GM21529 (cell line): Measurements from ENCODE around the gene CABCOCO1.

Experiments used
- ATAC-seq: cut with Tn5 transposase; IDR thresholded peaks from one replicate; pipeline ENCODE4 v1.9.1; 2021; ENCODE audit not compliant: unreplicated experiment

Gene CABCOCO1

GRCh38 chr10:61662794-61663259 is at the start of gene CABCOCO1:
TSS of gene CABCOCO1 (plus strand) at chr10:61662929. CDS start at chr10:61662973, 44 bp downstream.
- no peak for ATAC-seq

GRCh38 chr10:61613665-61614064 is 49.1 kb upstream of the CABCOCO1 start:
- no peak for ATAC-seq

GRCh38 chr10:61616611-61617010 is 46.1 kb upstream of the CABCOCO1 start:
- no peak for ATAC-seq

GRCh38 chr10:61617180-61617579 is 45.5 kb upstream of the CABCOCO1 start:
- no peak for ATAC-seq

GRCh38 chr10:61617586-61617985 is 45.1 kb upstream of the CABCOCO1 start:
- no peak for ATAC-seq

GRCh38 chr10:61618388-61618961 is 44.3 kb upstream of the CABCOCO1 start:
- ATAC-seq: no peak

GRCh38 chr10:61620506-61620905 is 42.2 kb upstream of the CABCOCO1 start:
- ATAC-seq: no peak

GRCh38 chr10:61621605-61622051 is 41.1 kb upstream of the CABCOCO1 start:
- ATAC-seq: no peak

GRCh38 chr10:61623161-61623560 is 39.6 kb upstream of the CABCOCO1 start:
- ATAC-seq: no peak

GRCh38 chr10:61626209-61626608 is 36.5 kb upstream of the CABCOCO1 start:
- ATAC-seq: no peak

- ATAC-seq: no peak
These were observed 35.5 kb upstream of the CABCOCO1 start for GRCh38 chr10:61627266-61627665.

- ATAC-seq: no peak
These were observed 34.4 kb upstream of the CABCOCO1 start for GRCh38 chr10:61628151-61628874.

GRCh38 chr10:61628875-61629513 is 33.7 kb upstream of the CABCOCO1 start:
- no peak for ATAC-seq

- ATAC-seq: no peak
These were observed 33.2 kb upstream of the CABCOCO1 start for GRCh38 chr10:61629576-61629975.

- no peak for ATAC-seq
These were observed 30.6 kb upstream of the CABCOCO1 start for GRCh38 chr10:61632057-61632670.

GRCh38 chr10:61633665-61634064 is 29.1 kb upstream of the CABCOCO1 start:
- ATAC-seq: no peak

- no peak for ATAC-seq
These were observed 28.0 kb upstream of the CABCOCO1 start for GRCh38 chr10:61634746-61635145.

- no peak for ATAC-seq
These were observed 27.3 kb upstream of the CABCOCO1 start for GRCh38 chr10:61635471-61635870.

GRCh38 chr10:61635932-61636331 is 26.8 kb upstream of the CABCOCO1 start:
- ATAC-seq: no peak

GRCh38 chr10:61639952-61640351 is 22.8 kb upstream of the CABCOCO1 start:
- ATAC-seq: no peak

- no peak for ATAC-seq
These were observed 21.9 kb upstream of the CABCOCO1 start for GRCh38 chr10:61640856-61641255.

GRCh38 chr10:61642150-61642571 is 20.6 kb upstream of the CABCOCO1 start:
- ATAC-seq: no peak
